Stimulated activated memory B cell treated with anti-CD40 and anti-IgM and Interleukin-4, amounts not matched to agents 10 μg/mL and 1 μg/mL and 100 μg/mL, for 72 hours (primary cell): Measurements from ENCODE around the gene VMO1.

Source experiments
- ATAC-seq: fragments of 150-1000 bp; cut with Tn5 transposase; 2 replicates; pipeline ENCODE4 v1.10.0; 2021
- H3K27ac Mint-ChIP-seq: one replicate; pipeline ENCODE4 v1.8.0; 2022; ENCODE audit warnings: mild to moderate bottlenecking, mixed read lengths
- H3K27me3 Mint-ChIP-seq: one replicate; pipeline ENCODE4 v1.8.0; 2022; ENCODE audit warnings: mixed read lengths
- H3K36me3 Mint-ChIP-seq: one replicate; pipeline ENCODE4 v1.8.0; 2022; ENCODE audit warnings: mixed read lengths
- H3K4me1 Mint-ChIP-seq: one replicate; pipeline ENCODE4 v1.8.0; 2022; ENCODE audit warnings: mixed read lengths
- H3K4me3 Mint-ChIP-seq: one replicate; pipeline ENCODE4 v1.8.0; 2022; ENCODE audit warnings: mild to moderate bottlenecking, moderate library complexity, mixed read lengths
- H3K9me3 Mint-ChIP-seq: one replicate; pipeline ENCODE4 v1.8.0; 2022; ENCODE audit warnings: mixed read lengths

Gene VMO1

DNA sequence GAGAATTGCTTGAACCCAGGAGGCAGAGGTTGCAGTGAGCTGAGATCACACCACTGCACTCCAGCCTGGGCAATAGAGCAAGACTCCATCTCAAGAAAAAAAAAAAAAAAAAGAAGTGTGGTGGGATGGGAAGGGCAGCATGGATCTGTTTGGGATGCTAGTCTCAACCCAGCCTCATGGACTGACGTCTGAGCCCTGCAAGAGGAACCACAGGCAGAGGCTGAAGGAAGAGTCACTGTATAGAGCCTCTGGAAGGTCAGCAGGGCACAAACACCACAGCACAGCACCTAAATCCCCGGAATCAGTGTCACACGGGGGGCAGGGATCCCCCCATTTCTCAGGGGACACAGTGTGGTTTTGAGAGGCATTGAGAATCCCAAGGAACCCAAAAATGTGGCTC lies 35.6 kb downstream of the VMO1 start:
- no peaks in the 10 kb centered on the region for H3K9me3 Mint-ChIP-seq
- no peak for ATAC-seq
- H3K36me3 Mint-ChIP-seq: no peaks in the 10 kb centered on the region
- no peak overlapping the region for H3K4me3 Mint-ChIP-seq
- H3K27ac Mint-ChIP-seq: no peak overlapping the region
- peaks cover 14% of the 10 kb centered on the region for H3K4me1 Mint-ChIP-seq
- H3K27me3 Mint-ChIP-seq: peaks cover 63% of the 10 kb centered on the region

DNA sequence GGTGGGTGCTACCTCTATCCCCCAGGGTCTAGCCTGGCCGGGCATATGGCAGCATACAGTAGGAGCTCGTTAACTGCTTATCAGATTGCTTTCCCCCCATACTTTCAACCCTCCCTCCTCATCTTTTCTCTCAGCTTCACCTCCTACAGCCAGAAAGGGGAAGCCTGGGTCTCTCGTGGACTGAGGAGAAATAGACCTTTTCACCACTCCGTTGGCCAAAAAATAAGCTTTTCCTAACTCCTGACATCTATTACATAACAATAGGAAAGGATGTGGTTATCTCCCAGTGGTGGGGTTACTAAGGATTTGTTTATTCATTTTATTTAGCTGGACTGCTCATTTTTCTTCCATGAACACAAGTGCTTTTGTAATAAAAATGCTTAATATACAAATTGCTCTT lies 37.5 kb downstream of the VMO1 start:
- ATAC-seq: no peak
- no peak overlapping the region for H3K4me3 Mint-ChIP-seq
- H3K36me3 Mint-ChIP-seq: no peaks in the 10 kb centered on the region
- H3K27me3 Mint-ChIP-seq: peaks cover 67% of the 10 kb centered on the region
- H3K4me1 Mint-ChIP-seq: peaks cover 22% of the 10 kb centered on the region
- no peak overlapping the region for H3K27ac Mint-ChIP-seq
- no peaks in the 10 kb centered on the region for H3K9me3 Mint-ChIP-seq

DNA sequence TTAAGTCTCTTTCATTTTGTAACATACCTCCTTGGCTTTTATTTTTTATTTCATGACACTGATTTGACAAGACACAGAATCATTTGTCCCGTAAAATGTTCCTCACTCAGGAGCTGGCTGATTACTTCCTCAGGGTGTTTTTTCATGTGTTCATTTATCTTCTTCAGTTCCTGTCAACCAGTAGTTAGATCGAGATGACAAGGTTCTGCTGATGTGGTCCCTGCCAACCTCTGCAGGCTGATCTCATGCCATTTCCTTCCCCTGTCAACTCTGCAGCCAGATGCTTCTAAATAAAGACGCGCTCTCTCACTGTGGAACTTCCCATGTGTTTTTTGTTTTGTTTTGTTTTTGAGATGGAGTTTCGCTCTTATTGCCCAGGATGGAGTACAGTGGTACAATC lies 38.3 kb downstream of the VMO1 start:
- no peaks in the 10 kb centered on the region for H3K9me3 Mint-ChIP-seq
- H3K27ac Mint-ChIP-seq: peak overlapping the region; percentile 20
- H3K36me3 Mint-ChIP-seq: no peaks in the 10 kb centered on the region
- peaks cover 22% of the 10 kb centered on the region for H3K4me1 Mint-ChIP-seq
- peak; percentile 78 for ATAC-seq
- peaks cover 69% of the 10 kb centered on the region for H3K27me3 Mint-ChIP-seq
- H3K4me3 Mint-ChIP-seq: peak overlapping the region; percentile 35

DNA sequence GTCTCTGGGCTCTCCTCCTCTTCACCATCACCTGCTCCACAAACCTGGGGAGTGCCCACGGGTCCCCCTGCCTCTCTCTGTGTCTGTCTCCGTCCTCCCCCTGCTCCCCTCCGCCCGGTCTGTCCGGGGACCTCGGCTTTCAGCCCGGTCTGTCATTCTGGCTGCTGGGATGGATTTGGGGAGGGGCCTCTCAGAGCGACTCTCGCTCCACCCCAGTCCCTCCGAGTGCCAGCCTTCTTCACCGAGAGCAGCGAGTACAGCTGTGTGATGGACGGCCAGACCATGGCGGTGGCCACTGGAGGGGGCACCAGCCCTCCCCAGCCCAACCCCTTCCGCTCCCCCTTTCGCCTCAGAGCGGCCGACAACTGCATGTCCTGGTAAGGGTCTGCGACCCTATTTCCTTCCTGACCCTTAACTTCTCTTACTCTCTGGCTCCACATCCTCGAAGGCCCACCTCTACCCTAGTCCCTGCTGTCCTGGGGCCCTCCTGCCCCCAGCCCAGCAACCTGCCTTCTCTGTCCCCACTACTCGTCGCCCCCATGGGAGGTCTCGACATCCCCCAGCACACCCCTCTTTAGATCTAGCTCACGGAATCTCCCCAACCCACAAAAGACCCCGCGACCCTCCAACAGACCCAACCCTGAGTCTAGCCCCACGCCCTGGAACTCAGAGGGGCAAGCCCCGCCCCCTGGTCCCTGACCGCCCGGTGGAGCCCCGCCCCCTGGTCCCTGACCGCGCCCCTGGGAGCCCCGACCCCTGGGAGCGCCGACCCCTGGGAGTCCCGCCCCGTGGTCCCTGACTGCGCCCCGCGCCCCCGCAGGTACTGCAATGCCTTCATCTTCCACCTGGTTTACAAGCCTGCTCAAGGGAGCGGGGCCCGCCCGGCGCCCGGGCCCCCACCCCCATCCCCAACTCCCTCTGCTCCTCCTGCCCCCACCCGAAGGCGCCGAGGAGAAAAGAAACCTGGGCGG lies 40.9 kb downstream of the VMO1 start:
- no peak overlapping the region for H3K27ac Mint-ChIP-seq
- H3K9me3 Mint-ChIP-seq: no peaks in the 10 kb centered on the region
- peaks cover 80% of the 10 kb centered on the region for H3K27me3 Mint-ChIP-seq
- no peak overlapping the region for H3K4me3 Mint-ChIP-seq
- H3K36me3 Mint-ChIP-seq: no peaks in the 10 kb centered on the region
- peak; percentile 5 for ATAC-seq
- H3K4me1 Mint-ChIP-seq: peaks cover 35% of the 10 kb centered on the region

DNA sequence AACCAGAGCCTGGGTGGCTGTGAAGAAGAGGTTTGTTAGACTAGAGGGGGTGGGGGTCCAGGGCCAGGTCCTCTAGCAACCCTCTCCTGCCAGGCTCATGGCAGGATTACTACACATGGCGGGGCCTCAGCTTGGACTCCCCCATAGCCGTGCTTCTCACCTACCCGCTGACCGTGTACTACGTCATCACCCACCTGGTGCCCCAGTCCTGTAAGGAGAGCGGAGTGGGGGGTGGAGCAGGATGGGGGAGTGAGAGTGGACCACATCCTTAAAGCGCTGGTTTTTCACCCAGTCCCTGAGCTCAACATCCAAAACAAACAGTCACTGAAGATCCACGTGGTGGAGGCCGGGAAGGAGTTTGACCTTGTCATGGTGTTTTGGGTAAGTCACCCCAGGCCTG lies 42.3 kb downstream of the VMO1 start:
- peaks cover 68% of the 10 kb centered on the region for H3K27me3 Mint-ChIP-seq
- no peak overlapping the region for H3K27ac Mint-ChIP-seq
- peaks cover 43% of the 10 kb centered on the region for H3K4me1 Mint-ChIP-seq
- no peaks in the 10 kb centered on the region for H3K36me3 Mint-ChIP-seq
- ATAC-seq: no peak
- H3K4me3 Mint-ChIP-seq: no peak overlapping the region
- H3K9me3 Mint-ChIP-seq: no peaks in the 10 kb centered on the region

DNA sequence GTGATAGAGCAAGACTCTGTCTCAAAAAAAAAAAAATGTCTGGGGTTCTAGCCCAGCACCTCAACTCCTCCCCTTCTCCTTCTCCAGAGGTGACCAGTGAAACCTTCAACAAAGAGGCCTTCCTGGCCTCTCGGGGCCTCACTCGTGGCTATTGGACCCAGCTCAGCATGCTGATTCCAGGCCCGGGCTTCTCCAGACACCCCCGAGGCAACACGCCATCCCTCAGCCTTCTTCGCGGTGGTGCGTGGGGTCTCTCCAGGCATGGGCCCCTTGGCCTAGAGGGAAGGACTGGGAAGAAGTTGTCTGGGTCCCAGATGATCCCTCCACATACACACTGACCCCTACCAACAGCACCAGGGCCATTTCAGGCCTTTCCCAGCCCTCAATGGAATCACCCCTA lies 42.9 kb downstream of the VMO1 start:
- no peaks in the 10 kb centered on the region for H3K36me3 Mint-ChIP-seq

DNA sequence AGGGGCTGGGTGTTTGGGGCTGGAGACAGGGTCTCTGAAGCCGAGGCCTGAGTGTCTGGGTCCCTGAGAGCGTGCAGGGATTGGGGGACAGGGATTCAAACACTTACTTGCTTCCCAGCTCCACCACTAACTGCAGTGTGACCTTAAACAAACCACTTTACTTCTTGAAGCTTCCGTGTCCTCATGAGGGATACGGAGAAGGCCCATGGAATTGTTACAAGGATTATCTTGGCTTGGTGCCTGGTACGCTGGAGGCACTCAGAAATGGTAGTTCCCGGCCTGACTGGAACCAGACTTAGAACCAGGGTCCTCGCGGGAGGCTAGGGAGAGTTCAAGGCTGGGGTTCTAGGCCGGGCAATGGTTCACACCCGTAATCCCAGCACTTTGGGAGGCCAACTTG lies 43.5 kb downstream of the VMO1 start:
- Mint-ChIP-seq H3K27me3 (peaks cover 56% of the 10 kb centered on the region), H3K4me1 (peaks cover 39% of the 10 kb centered on the region), H3K4me3 (no peak overlapping the region), H3K27ac (no peak overlapping the region), H3K36me3 (no peaks in the 10 kb centered on the region), H3K9me3 (no peaks in the 10 kb centered on the region)
- no peak for ATAC-seq

More for the DNA sequence above, 42.9 kb downstream of the VMO1 start:
- Mint-ChIP-seq H3K4me3 (no peak overlapping the region), H3K27me3 (peaks cover 61% of the 10 kb centered on the region), H3K9me3 (no peaks in the 10 kb centered on the region), H3K4me1 (peaks cover 43% of the 10 kb centered on the region), H3K27ac (no peak overlapping the region)
- no peak for ATAC-seq

DNA sequence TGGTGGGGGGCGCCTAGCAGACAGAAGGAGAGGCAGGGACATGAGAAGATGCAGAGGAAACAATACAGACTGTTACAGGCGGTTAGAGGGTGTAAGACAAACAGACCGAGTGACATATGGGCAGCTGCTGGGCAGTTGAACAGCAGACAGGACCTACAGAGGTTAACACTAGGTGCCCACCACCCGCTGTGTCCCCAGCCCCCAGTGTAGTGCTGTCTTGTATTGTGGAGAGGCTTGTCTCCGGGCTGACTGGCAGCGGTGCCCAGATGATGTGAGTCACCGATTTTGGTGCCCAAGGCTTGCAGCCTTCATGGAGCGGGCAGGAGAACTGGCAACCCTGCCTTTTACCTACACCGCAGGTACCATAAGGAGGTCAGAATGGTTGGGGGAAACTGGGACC lies 44.0 kb downstream of the VMO1 start:
- Mint-ChIP-seq H3K4me3 (no peak overlapping the region), H3K27ac (no peak overlapping the region), H3K9me3 (no peaks in the 10 kb centered on the region), H3K27me3 (peaks cover 53% of the 10 kb centered on the region), H3K4me1 (peaks cover 37% of the 10 kb centered on the region), H3K36me3 (no peaks in the 10 kb centered on the region)
- ATAC-seq: no peak

DNA sequence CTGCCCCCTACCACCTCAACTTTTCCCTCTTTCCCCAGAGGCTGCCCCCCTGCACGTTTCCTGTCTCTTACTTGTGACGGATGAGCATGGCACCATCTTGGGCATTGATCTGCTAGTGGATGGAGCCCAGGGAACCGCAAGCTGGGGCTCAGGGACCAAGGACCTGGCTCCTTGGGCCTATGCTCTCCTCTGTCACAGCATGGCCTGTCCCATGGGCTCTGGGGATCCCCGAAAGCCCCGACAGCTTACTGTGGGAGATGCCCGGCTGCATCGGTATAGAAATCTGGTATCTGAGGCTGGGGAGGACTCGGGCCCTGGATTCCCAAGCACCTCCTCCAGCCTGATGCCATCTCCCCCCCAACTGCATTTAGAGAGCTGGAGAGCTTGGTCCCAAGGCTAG lies 44.6 kb downstream of the VMO1 start:
- H3K4me1 Mint-ChIP-seq: peaks cover 37% of the 10 kb centered on the region
- H3K36me3 Mint-ChIP-seq: no peaks in the 10 kb centered on the region
- peaks cover 53% of the 10 kb centered on the region for H3K27me3 Mint-ChIP-seq
- H3K4me3 Mint-ChIP-seq: no peak overlapping the region
- no peak for ATAC-seq
- H3K27ac Mint-ChIP-seq: no peak overlapping the region
- no peaks in the 10 kb centered on the region for H3K9me3 Mint-ChIP-seq

DNA sequence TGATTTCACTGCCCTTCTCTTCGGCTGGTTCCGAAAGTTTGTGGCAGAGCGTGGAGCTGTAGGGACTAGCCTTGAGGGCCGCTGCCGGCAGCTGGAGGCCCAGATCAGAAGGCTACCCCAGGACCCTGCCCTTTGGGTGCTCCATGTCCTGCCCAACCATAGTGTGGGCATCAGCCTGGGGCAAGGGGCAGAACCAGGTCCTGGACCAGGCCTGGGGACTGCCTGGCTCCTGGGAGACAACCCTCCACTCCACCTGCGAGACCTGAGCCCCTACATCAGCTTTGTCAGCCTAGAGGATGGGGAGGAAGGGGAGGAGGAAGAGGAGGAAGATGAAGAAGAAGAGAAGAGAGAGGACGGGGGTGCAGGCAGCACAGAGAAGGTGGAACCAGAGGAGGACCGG lies 45.6 kb downstream of the VMO1 start:
- Mint-ChIP-seq H3K4me3 (peak overlapping the region; percentile 74), H3K36me3 (no peaks in the 10 kb centered on the region), H3K27me3 (peaks cover 51% of the 10 kb centered on the region), H3K9me3 (no peaks in the 10 kb centered on the region), H3K4me1 (peaks cover 43% of the 10 kb centered on the region), H3K27ac (peak overlapping the region; percentile 75)
- ATAC-seq: no peak

DNA sequence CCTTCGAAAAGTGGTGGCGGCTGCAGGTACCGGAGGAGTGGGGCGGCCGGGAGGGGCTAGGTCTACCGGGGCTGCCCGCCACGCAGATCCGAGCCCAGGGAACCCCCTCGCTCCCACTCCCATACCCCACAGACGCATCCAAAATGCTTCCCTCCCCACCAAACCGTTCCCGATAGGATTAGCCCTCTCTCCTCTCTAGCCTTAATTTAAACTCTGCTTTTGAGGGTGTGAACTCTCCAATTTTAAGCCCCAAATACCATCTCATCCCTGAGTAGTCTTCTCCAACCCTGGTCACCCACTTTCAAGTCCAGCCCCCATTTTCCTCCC lies 46.2 kb downstream of the VMO1 start:
- Mint-ChIP-seq H3K36me3 (no peaks in the 10 kb centered on the region), H3K27me3 (peaks cover 45% of the 10 kb centered on the region), H3K9me3 (no peaks in the 10 kb centered on the region), H3K4me1 (peaks cover 42% of the 10 kb centered on the region), H3K4me3 (peak overlapping the region; percentile 74), H3K27ac (peak overlapping the region; percentile 75)
- ATAC-seq: no peak

DNA sequence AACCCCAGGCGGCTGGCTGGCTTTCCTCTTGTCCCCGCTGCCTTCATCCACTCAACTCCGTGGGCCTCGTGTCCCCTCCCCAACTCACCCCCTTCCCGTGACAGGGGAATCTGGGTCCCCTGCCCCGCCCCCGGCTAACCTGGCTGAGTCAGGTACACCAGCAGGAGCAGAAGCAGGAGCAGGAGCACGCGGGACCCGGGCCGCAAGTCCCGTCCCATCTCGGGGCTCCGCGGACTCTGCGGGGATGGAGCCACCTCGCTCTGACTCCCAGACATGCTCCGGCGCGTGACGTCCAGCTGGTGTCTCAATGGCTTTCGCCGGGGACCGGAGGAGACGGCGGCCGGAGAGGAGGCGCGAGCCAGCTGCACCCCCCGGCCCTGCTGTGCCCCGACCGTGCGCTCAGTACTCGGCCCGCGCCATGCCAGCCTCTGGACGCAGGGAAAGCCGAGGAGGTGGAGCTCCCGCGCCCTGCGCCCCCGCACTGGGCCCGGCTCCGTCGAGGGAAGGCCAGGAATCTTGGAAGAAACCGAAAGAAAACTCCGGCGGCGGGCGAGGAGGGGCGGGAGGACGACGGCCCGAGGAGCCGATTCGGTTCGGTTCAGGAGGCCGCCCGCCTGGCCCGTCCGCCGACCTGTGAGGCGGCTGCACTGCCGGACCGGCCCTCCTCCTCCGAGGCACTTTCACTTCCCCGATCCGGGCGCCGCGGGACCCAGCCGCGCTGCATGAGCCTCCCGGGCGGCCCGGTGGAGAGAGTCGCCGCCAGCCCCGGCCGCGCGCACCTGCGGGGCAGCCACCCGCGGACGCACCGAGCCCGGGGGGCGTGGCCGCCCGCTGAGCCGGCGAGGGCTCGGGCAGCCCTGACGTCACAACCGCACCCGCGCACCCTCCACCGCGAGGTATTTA lies 46.8 kb downstream of the VMO1 start, which contains the start of the genes CXCL16 and ZMYND15:
Gene CXCL16 (minus strand): TSS at position 807 of the 903 bp plus-strand sequence. CDS start 589 bp downstream, at position 218.
Gene ZMYND15 (plus strand): TSS at position 712 of the 903 bp plus-strand sequence. CDS start 716 bp downstream, outside the sequence.
- Mint-ChIP-seq H3K27me3 (peaks cover 39% of the 10 kb centered on the region), H3K4me3 (peak within 1 kb of the TSS; percentile 84)

DNA sequence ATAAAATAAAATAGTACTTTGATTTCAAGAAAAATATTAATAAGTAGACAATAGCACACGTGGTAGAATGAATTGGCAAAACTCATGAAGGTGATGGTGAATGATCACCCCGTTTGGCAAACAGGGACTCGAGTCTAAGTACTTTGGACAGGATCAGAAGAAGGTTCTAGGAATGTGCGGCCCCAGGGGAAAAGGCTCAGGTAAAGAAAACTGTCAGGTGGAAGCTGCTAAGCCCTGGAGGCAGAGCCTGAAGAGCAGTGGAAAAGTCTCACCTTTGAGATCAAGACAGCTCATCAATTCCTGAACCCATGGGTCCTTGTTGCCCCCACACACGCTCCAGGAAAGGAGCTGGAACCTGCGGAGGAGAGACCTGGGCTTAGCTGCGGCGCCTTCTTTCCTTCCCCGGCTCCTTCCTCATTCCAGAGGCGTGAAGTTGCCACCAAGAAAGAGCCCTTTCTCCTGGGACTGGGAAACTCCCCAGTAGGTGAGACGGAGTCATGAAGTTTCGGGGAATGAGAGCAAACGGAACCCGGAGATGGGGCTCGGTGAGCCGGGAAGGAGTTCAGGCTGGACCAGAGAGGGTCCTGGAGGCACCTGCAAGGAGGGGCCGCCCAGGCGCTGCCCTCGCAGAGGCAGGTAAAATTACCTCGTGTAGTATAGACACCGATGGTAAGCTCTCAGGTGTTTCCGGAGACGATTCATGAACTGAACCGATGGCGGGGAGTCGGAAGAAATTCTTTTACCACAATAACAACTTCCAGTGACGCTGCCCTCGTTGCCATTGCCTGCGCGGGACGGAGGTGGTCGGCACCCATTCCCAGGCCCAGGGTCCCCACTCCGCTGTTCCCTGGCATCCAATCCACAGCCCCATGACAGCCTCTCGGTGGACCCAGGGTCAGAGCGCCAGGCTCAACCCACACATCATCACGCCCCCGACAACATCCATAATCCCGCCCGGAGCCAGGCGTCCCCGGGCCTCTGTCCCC lies 47.7 kb downstream of the VMO1 start:
- Mint-ChIP-seq H3K4me3 (peak overlapping the region; percentile 84), H3K36me3 (no peaks in the 10 kb centered on the region), H3K27me3 (peaks cover 29% of the 10 kb centered on the region), H3K27ac (peak overlapping the region; percentile 83), H3K9me3 (no peaks in the 10 kb centered on the region), H3K4me1 (peaks cover 56% of the 10 kb centered on the region)
- peak; percentile 21 for ATAC-seq

More for the DNA sequence above, 46.8 kb downstream of the VMO1 start, which contains the start of the genes CXCL16 and ZMYND15:
- peak; percentile 89 for ATAC-seq
- Mint-ChIP-seq H3K4me1 (peaks cover 47% of the 10 kb centered on the region), H3K9me3 (no peaks in the 10 kb centered on the region), H3K36me3 (no peaks in the 10 kb centered on the region), H3K27ac (peak within 1 kb of the TSS; percentile 83)

DNA sequence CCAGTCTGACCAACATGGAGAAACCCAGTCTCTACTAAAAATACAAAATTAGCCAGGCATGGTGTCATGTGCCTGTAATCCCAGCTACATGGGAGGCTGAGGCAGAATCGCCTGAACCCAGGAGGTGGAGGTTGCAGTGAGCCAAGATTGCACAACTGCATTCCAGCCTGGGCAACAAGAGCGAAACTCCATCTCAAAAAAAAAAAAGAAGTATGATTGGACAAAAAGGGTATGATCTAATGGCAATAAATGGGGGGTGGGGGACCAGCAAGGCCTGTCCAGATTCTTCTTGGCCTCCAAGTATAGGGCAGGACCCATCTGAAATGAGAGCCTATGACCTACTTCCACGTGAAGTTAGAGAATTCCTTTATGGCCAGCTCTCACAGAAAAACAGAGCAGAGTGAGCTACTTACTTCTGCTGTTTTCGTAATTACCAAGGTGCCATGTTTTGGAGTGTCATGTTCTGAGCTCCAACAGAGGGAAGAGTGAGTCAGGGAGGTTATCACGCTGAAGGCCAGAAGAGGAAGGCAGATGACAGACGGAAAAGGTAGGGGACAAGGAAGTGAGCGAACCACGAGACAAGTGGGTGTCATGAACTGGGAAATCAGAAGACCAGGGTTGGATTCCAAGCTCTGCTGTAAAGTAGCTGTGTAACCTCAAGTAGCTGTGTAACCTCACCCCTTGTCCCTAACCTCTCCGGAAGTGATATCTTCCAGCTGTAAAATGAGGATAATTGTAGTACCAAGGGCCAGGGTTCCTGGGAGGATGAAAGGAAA lies 50.1 kb downstream of the VMO1 start:
- ATAC-seq: no peak
- H3K4me1 Mint-ChIP-seq: peaks cover 60% of the 10 kb centered on the region
- peak overlapping the region; percentile 89 for H3K27ac Mint-ChIP-seq
- no peaks in the 10 kb centered on the region for H3K36me3 Mint-ChIP-seq
- no peak overlapping the region for H3K4me3 Mint-ChIP-seq
- H3K9me3 Mint-ChIP-seq: no peaks in the 10 kb centered on the region
- peaks cover 8% of the 10 kb centered on the region for H3K27me3 Mint-ChIP-seq
